HG03135 (cell line): ENCODE results near the gene SUPT3H.

ENCODE experiments used
- ATAC-seq: cut with Tn5 transposase; IDR thresholded peaks from one replicate; pipeline ENCODE4 v1.9.1; 2021; ENCODE audit warnings: mild to moderate bottlenecking, moderate library complexity; ENCODE audit not compliant: unreplicated experiment

The SUPT3H gene

DNA sequence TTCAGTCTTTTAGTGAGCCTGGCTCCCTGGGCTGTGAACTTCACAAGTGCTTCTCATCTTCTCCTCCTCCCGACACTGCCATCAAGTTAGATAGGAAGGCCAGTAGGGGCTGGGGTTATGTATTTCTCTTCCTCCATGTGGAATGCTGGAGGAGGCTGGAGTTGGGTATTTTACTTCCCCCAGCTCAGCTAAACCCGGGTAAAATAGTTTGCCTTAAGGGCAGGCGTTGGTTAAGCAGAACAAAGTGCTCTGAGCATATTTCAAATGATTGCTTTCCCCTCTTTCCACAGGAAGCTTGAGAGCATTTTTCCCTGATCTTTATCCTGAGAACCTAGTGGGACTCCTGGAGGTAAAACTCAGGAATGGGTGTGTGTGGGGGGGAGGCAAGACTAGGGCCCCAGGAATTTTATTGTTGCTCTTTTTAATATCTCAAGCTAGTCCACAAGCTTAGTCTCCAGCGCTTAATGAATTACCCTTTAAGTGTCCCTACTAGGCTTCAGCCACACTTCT is 16.9 kb upstream of the SUPT3H start:
- no peak for ATAC-seq

DNA sequence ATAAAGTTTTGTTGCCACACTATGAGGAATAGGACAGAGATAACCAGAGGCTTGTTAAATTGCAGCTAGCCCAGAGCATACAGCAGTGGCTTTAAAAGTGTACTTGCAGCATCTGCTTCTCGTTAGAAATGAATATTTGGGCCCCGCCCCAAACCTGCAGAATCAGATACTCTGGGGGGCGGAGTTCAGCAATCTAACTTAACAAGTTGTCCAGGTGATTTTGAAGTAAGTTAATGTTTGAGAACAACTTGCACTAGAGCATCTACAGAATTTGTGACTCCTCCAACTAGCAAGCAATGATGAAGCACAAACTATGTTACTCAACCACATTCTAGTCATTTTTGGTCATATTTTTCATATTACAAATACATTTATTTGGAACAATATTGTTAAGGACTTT is 10.6 kb upstream of the SUPT3H start:
- ATAC-seq: no peak

DNA sequence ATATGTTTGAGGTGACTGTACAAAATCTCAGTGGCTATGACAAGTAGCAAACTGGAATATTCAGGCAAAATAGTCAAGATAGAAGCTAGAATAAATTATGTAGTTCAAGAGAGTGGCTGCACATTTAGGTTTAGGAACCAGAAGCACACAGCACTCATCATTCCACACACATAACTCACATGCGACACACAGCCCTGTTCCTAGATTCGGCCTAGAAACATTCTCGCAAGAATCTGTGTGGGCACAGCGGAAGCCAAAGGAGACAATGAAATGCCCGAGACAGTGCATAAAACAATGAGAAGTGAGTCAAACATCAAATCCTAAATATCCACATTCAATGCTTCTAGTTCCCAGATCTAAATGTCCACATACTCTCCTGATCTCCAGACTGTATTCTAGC is 9.5 kb upstream of the SUPT3H start:
- no peak for ATAC-seq

DNA sequence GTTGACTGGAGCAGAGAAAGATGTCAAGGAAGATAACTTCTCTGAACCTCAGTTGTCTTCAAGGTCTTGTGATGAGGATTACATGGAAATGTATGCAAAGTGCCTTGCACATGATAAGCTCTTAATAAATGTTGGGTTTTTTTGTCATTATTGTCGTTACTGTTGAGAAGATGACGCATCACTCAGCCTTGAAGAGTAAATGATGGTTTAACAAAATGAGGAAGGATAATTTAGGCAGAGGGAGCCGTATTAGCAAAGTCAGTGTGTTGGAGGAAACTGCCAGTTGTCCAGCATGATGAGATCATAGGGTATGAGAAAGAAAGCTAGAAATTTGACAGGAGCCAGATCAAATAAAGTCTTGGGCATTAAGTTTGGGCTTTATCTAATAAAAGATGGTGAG is 8.8 kb upstream of the SUPT3H start:
- ATAC-seq: no peak

DNA sequence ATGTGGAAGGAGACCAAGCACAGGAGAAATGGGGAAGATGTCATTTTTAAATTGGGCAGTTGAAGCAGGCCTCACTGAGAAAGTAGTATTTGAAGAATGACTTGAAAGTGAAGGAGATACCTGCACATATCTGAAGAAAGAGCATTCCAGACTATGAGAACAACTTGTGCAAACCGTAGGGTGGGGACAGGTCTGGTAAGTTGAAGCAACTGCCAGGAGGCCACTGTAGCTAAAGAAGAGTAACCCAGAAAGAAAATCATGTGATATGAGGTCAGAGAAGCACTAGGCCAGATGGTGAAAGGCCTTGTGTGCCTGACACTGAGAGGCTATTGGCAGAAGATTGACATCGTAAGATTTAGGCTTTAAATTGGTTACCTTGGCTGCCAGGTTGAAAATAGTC is 4.7 kb upstream of the SUPT3H start:
- ATAC-seq: no peak

DNA sequence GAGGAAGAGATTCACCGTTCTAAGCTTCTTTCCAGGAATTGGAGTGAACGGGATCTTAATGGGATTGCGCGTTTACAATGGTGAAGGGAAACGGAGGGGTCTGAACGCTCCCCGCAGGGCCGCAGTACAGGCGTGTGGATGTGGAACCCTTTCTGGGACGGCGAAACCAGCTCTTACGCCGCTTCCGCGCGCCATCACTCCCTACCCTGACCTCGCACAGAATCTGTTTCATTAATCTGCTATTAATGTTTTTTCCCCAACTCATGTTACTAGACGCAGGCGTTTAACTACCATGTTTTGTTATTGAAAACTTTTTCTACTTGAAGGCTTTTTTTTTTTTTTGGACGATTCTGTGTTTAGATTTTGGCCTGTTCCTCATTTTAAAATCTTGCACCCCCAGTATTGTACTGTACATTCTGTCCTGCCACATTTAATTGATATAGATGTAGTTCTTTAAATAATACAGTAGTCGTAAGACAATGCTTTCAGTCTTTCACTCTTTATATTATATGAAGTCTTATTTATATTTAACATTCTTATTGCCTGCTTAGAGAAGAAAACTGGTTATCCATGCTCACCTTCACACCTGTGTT is 696 bp upstream of the SUPT3H start:
- peak; percentile 25 for ATAC-seq

DNA sequence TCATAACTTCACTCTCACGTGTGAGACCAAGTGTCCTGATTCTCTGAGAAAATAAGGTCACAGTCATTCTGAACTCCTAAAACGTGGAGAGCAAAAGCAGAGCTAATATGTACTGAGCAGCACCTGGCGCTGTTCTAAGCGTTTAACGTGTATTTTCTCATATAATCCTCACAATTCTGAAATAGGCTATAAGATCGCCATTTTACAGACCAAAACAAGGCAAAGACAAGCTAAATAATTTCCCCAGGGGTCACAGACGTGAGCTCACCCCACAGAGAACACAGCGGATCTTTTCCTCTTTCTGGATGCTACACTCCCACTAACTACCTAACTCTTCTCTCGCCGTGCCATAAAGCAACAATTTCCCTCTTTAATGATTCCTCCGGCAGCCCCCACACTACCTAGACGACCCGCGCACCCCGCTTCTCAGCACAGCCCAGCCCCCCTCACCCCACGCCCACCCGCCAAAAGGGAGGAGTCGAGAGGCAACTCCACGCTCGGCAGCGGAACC is 636 bp downstream of the SUPT3H start:
- peak; percentile 29 for ATAC-seq

DNA sequence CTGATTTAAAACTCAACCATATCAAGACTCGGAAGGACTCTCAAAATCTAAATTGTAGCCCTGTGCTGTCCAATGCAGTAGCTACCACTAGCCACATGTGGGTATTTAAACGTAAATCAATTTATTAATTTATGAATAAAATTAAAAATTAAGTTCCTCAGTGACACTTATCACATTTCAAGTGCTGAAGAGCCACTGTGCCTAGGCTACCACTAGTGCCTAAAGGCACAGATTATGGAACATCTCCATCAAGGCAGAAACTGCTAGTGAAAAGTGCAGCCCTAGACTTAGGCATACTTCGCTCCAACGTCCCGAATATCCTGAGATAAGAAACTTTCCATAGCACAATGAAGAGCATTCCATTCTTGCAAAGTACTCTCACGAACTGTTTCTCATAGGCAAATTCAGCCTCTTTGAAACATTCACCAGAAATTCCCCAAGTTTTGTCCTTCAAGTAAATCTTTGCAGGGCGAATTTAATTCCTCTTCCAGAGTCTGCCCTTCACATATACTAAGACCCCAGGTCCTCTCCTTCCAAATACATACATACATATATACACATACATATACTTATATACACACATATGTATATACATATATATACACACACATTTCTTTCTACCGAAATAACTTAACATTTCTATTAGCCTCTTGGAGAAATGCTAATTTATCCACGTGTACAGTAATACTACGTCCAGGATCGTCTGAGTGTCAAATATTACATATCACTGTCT is 1.3 kb downstream of the SUPT3H start:
- ATAC-seq: no peak

DNA sequence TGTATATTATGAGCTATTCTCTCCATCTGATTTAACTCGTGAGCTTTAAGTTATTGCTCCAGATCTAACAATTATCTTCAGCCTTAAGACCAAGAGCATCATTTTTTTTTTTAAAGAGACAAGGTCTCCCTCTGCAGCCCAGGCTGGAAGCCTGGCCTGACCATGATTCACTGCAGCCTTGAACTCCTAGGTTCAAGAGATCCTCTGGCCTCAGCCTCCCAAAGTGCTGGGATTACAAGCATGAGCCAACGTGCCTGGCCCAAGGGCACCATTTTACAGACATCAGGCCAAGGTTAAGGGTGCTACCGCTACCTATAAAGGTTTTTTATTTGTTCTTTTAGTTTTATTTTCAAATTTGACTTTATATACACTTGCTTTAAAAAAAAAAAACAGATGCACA is 2.3 kb downstream of the SUPT3H start:
- ATAC-seq: no peak

DNA sequence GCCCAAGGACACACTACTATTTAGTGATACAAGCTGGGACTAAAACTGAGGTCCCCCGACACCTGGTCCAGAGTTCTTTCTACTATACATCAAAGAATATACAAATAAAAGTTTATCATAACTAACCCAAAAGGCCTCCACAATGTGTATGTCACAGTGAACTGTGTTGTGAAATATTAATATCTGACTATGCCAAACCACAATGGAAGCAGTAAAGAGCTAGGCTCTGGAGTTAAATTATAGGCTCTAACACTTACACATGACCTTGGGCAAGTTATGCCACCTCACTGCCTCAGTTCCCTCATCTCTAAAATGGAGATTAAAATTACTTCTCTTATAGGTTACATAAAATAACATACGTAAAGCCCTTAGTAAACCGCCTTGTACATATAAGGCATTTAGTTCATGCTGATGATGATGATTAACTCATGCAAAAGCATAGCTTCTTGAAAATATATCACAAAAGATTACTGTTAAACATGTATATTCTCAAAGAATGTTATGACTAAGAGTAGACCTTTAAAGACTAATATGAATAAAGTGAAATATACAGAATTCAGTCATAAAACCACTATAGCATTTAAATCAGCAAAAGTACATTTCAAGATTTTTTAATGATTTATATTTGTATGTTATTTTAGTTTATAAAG is 5.7 kb downstream of the SUPT3H start:
- ATAC-seq: no peak

DNA sequence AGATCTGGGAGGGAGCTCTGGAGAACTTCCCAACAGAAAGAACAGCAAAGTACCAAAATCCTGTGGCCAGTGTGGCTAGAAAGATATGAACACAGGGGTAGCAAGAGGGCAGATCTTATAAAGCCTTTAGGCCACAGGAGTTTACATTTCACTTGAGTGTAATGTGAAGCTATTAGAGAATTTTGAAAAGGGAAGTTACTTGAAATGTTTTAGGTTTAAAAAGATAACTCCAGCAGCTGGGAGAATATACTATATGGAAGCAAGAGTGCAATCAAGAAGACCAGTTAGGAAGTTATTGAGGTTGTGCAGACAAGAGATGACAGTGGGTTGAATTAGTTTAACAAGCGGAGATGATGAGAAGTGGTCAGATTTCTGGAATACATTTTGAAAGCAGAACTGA is 7.9 kb downstream of the SUPT3H start:
- ATAC-seq: no peak

DNA sequence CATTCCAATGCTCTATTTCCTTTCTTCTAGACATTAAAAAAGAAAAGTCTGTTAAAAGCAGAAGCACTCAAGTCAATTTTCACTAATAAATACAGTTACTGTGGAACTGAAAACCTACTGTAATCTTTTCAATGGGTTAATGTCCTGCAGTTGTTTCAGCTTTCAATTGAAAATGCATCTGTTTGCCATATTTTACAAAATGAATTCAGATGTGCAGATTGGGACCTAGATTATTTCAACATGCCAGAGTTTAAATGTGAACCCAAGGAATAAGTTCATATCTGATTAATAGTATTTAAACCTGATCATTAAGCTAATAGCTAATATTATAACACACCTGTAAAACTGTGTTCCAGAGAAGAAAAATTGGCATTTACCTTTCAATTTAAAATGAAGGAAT is 9.7 kb downstream of the SUPT3H start:
- ATAC-seq: no peak

DNA sequence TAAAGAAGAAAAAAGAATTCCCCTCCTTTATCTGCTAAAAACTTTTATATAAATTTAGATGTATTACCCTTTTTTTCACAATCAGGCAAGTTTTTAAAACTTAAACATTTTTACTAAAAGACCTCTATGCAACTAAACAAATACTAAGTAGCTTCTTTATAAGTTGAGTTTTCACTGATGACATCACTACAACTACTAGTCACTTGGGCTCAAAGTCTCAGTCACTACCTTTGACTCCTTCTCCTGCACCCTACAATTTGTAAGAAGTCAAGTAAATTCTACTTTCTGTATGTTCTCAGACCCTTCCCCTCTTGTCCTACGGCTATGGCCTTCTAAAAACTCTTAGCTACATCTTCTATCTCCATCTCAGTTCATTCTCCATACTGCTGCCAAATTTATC is 11.2 kb downstream of the SUPT3H start:
- ATAC-seq: no peak

DNA sequence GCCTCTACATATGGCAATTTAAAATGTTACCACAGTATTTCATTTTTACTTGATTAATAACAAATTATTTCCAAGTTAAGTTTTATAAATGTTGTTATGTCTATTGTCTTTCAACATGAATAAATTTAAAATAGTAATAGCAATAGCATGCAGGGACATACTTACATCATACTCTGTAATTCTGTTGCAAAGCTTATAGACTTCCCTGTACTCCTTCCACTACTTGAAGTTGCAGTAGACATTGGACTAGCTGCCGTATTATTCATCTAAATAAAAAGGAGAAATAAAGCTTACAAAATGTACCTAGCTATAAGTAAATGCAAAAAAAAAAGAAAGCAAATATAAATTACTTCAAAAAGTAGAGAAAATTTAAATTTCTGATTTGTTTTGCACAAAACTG is 12.7 kb downstream of the SUPT3H start:
- ATAC-seq: no peak

DNA sequence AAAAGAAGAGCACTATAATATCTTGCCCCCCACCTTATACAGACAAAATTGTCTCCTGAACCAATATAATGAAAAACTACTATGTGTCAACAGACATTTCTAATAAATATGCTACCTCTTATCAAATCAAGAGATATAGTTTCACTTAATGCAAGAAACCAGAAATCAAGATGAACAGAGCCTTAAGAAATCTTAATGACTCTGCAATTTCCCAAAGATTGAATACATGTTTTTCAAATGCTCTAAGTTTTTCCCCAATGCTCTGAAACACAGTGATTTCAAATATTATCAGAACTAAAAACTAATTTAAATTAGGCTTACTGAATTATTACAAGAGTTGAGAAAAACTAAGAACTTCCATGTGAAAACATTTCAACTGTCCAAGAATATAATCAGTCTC is 13.3 kb downstream of the SUPT3H start:
- no peak for ATAC-seq

DNA sequence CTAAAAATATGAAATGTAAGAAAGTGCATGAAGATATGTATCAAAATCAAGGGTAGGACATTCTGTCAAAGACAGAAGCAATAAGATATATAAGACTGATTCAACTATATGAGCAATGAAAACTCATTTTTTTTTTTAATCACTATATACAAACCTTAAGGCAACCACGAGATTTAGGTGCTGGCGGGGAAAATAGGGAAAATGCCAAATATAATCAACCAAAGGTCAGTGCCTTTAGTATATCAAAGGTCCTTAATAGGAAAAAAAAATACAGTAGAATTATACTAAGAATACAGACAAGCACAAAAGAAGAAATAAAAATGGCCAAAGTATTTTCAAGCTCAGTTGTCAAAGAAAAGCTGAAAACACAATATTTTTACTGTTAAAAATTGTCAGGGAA is 24.1 kb downstream of the SUPT3H start:
- no peak for ATAC-seq

DNA sequence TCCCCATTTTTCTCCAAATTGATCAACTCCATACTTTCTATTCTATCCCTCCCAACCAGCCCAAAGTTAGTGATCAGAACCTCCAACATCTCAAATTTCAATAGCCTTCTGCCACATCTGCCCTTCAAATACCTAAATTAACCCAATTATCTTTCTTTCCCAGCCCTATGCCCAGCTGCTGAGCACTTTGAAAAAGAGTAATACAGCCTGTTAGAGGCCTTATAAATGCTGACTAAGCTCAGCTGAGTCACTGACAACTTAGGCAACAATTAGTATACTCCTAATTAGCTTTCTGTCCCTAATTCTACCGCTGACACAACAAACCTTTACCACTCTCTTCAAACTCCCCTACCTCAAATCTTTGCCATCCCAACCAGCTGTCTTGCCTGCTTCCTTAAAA is 26.1 kb downstream of the SUPT3H start:
- no peak for ATAC-seq

DNA sequence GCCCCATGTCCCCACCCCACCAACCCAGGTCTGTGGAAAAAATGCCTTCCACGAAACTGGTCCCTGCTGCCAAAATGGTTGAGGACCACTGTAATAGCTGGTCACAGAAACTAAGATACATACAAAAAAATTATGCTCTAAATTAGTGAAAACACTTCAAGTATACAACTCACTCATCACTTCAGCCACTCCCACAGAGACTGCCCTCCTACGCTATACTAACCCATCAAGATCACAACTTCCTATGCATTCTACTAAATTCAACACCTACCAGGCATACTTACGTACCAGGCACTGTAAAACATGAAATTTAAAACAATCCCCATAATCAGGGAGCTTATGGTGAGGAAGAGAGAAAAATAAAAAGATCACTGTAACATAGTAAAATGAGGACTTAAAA is 26.7 kb downstream of the SUPT3H start:
- ATAC-seq: no peak

DNA sequence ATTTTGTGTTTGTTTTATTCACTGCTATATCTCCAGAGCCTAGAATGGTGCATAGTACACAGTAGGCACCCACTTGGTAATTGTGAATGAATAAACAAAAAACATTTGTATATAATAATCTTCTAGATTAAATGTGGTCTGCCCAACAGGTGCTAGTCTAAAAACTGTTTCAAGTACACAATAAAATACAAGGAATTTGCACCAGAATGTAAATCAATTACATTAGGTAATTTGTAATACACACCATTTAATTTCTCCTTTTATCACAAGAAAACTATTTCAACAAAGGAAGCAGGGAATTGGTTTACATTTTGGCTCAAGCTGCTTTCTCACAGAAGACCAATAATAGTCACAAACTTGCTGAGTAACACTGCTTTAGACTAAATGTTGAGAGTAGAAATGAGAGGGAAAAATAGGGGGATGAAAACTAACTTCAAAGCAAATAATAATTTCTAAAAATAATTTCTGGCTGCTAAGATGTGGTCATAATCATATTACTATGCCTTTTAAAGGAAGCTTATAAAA is 27.5 kb downstream of the SUPT3H start:
- no peak for ATAC-seq

DNA sequence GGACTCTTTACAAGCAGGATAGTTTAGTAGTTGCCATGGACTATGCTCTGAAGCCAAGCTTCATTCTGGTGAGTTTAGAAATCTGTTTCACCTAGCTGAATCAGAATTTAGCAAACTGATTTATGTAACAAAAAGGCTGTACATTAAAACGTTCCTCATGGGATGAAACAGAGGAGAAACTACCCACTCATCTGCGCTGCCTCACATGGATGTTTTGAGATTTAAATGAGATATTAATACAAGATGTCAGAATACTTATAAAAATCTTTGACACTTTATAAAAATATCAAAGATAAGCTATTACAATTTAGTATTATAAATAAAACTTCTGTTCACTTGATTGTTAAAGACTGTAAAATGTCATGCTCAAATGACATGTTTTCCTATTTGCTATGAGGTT is 32.8 kb downstream of the SUPT3H start:
- no peak for ATAC-seq

DNA sequence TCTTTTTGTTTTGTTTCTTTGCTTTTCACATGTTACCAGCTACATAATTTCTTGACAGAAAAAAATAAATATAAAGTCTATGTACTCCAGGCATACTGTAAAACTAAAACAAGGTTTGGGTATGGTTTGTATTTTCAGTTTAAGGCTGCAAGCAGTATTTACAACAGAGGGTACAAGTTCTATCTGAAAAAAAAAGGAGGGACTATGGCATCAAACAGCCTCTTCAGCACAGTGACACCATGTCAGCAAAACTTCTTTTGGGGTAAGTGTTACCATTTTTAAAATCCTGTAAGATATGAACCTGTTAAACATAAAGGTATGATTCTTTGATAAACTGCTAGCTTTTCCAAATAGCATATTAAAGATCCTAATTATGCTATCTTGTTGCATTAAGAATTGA is 49.2 kb downstream of the SUPT3H start:
- no peak for ATAC-seq
